SKM-1 (cell line): ENCODE data around the gene JMJD4.

Source experiments
- DNase-seq: peaks from one replicate; lab custom pipeline; 2025; ENCODE audit not compliant: unreplicated experiment; lab: John Stamatoyannopoulos, UW

The JMJD4 gene

DNA sequence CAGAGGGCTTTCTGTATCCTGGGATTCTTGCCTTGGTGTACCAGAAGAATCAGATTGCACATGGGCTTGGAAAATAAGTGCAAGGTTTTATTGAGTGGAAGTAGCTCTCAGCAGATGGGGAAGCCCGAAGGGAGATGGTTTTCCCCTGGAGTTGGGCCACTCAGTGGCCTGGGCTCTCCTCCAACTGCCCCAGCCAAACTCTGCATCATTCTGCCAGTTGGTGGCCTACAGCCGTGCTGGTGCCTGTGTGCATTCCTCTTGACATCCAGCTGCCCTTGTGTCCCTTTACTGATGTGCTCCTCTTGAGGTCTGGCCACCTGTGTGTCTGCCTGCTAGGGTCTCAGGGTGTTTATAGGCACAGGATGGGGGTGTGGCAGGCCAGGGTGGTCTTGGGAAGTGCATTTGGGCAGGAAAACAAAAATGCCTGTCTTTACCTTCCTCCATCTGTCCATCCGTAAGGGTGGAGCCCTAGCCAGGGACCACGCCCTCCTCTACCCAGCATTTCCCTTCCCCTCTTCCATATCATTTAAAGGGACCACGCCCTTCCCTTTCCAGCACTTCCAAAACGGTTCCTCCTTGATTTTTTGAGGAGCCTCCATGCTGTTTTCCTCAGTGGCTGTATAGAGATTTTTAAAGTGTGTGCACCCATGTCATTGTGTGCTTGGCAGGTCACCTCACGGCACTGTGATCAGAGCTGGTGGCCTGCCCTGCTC, 19.1 kb upstream of the JMJD4 start:
- no peak for DNase-seq

- no peak for DNase-seq
Measured at GRCh38 chr1:227749916-227750710, 15.0 kb upstream of the JMJD4 start.

DNA sequence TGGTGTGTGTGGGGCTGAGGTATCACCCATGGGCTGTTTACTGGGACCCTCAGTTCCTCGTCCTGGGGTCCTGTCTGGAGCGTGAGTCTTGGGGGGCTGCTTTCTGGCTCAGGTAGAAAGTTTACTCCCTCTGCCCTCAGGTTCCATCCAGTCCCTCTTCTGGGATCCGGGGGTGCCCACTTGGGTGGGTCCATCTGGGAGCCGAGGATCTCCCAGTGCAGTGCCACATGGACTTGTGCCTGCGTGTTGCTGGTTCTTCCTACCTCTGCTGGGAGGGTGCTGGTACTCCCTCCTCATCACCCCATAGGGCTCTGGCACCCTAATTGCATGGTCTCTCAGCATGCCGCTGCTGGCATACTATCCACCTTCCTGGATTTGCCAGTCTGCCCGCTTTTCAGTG, 14.1 kb upstream of the JMJD4 start:
- DNase-seq: no peak

- DNase-seq: no peak
Measured at GRCh38 chr1:227748496-227749182, 13.5 kb upstream of the JMJD4 start.

- no peak for DNase-seq
Measured at GRCh38 chr1:227747948-227748495, 12.9 kb upstream of the JMJD4 start.

DNA sequence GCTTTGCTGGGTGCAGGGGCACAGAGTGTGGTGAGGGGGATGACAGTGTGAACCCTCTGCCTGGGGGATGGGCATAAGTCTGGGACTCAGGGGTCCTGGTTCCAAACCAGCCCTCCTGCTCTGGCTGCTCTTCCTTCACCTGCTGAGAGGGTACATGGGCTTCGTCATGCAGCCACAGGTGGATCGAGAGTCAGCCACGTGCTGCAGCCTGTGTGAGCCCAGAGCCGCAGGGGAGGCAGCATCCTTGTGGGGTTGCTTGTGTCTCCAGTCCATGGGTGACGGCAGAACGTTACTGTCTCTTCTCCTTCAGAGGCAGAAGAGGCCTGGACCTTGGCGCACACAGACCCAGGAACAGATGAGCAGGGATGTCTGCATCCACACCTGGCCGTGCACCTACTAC, 12.3 kb upstream of the JMJD4 start:
- no peak for DNase-seq

- no peak for DNase-seq
Measured at GRCh38 chr1:227746676-227747075, 11.6 kb upstream of the JMJD4 start.

DNA sequence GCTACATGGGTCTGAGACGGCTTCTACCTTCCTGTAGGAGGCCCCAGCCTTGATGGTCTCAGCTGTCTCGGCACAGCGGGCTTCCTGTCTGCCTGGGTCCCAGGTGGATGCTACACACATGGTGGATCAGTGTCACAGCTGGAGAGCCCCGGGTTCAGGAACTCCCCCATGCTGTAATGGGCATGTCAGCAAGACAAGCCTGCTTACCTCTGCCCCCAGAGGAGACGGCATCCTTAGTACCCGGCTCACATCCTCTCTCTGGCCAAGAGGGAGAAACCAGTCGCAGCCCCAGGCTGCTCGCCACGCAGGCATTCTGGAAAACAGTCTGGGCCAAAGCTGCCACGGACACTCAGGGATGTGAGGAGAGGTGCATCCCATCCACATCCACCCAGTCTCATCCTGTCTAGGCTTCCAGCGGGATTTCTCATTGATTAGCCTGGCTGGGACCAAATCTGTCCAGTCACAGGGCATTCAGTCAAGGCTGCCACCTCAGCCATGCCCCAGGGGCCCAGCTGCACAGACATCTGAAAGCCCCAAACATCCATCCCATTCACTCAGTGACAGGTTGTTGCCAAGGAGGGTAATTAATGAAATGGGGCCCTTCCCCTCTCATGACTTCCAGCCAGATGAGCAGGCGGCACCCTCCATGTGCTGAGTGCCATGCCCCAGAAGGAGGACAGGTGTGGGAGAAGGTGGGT, 10.6 kb upstream of the JMJD4 start:
- no peak for DNase-seq

DNA sequence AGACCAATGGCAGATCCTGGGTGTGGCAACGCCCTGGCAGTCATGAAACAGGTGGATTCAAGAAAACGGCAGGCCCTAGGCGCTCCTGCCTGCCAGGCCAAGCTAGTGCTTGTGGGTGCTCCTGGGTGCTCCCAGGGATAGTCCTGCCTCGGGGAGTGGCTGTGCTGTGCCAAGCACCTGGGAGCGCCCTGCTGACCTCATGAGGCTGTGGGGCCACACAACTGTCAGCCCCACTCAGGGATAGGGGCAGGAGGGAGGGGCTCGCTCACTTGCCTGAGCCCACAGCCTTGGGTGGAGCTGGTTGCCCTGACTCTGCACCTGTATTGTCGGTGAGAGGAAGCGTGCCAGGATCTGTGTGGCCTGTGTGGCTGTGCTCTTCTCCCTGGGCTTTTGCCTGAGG, 9.6 kb upstream of the JMJD4 start:
- DNase-seq: no peak

DNA sequence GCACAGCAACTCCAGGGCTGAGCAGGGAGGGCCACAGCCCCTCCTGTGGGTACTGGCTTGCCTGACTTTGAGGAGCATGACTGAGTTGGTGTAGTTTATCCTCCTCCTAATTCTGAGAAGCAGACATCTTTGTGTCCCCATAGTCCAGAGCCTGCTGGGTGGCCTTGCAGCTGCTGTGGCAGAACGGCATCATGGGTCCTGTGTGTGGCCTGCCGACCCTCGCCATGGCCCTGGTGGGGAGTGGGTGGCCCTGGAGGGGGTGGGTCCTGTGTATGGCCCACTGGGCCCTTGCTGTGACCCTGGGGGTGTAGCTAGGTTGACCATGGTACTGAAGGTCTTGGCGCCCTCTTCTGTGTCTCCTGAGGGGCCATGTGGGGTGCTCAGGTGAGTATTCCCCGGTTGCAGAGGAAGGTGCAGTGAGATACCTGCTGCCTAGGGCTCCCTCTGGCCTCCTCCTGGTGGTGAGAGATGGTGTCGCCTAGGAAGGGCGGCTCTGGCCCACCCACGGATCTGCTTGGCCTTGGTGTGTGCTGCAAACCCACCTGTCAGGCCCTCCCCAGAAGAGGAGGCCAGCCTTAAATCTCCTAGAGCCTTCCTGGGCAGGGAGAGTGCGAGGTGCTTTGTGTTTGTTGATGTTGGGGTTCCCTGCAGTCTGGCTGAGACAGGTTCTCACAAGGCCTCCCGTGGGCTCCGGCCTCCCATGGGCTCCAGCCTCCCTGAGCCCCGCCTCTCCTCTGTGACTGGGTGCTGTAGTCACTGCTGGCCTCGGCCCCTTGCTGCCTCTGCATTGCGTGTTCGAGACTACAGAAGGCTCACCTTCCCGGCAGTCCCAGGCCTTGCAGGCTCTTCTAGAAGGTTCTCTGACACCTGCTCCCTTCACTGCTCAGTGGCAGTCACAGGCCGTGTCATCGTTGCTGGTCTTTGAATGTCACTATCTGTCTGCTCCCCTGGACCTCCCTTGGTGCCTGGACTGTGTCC, 7.9 kb upstream of the JMJD4 start:
- no peak for DNase-seq

DNA sequence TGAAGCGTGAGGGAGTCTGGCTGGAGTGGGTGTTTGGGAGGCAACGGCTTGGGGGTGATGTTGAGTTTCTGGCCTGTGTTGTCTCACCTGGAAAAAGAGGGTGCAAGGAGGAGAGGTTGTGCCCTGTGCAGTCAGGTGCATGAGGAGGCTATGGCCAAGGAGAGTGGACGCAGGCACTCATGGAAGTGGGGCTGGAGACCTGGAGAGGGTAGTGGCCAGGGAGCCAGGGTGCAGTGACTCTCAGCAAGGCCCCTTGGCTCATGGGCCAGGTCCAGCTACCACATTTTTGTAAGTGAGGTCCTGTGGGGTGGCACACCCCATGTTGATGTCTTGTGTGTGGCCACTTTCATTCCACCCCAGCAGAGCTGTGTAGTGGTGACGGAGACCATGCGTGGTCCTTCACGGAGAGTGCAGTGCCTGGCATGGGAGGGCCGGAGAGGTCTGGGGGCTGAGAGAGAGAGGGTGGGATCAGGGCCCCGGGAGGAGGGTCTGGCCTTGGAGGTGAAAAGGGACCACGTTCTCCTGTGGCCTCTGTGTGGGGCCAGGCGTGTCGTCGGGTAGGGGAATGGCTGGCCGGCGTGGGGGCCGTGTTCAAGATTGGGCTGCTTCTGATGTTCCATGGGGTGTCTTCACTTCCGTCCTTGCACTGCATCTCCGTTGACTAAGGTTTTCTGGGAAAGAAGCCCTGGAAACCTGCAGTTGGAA, 6.2 kb upstream of the JMJD4 start:
- DNase-seq: no peak

DNA sequence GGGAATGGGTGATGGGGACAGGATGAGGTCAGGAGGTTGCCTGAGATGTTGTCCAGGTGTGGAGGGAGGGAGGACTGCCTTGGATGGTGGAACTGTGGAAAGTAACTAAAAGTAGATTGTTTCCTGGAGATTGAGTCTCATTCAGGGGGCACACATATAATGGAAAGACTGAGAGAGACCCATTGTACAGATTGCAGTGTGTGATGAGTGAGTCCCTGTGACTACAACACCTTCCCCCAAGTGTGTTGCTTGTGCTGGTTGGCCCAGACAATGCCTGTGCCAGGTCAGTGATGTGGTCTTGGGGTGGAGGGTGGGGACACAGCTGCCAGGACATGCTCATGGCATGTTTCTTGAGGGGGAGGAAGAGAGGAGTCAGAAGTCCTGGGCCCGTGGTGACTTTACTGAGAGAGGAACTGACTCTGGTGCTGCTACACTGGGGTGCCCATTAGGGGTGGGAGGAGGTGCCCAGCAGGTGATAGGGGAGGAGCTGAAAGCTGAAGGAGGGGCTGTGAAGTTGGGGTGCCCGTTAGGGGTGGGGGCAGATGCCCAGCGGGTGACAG, 5.4 kb upstream of the JMJD4 start:
- no peak for DNase-seq

DNA sequence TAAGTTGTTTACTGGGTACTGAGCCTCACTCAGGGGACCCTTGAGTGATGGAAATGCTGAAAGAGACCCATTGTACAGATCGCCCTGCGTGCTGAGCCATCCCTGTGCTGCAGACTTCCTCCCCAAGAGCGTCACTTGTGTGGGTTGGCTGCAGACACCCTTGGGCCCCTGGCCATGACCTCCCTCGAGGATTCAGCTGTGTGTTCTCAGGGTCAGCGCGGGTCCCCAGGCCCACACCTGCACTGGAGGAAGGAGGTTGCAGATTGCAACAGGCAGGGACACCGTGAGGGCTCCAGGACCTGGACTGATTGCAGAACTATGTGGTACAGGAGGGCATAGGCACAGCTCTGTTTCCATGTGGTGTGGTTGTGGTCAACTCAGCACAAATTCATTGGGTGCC, 4.5 kb upstream of the JMJD4 start:
- no peak for DNase-seq

DNA sequence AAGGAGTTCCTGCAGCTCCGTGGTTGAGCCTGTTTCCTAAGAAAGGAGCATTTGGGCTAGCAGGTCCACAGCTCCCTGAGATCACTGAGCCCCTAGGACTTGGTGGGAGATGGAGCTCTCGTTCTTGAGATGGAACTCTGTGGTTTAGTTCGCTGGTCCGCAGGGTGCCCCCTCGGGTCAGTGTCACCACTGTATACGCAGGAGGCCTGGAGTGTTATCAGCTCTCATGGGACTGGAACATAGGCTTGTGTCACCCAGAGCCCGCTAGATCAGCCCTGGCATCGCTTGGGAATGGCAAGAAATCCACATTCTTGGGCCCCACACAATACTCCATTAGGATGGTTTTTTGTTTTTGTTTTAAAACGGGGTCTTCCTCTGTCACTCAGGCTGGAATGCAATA, 3.7 kb upstream of the JMJD4 start:
- no peak for DNase-seq

DNA sequence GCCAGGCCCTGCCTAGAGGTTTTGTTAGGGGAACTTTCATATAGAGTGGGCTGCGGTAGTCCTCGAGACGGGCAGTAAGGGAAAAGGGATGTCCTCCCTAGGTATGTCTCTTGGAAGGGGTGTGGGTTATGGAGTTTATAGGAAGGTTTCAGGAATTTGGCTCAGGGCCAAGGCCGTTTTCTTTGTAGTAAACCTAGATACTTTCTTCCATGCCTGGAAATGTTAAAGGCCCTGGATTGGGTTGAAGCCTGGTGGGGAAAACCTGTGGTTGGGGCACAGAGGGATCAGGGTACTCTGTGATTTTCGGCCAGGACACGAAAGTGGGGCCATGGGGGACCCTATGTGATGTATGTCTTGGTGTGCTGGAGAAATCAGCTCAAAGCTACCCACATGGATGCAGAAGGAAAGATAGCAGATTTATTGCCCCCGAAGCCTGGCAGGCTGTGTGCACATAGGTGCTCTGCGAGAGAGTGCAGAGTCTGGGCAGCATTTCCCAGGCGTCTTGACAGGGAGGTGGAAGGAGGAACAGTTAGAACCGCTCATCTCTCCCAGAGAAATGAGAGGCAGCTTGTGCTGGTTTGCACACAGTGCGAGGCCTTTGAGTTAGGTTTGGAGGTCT, 1.8 kb upstream of the JMJD4 start:
- DNase-seq: no peak

DNA sequence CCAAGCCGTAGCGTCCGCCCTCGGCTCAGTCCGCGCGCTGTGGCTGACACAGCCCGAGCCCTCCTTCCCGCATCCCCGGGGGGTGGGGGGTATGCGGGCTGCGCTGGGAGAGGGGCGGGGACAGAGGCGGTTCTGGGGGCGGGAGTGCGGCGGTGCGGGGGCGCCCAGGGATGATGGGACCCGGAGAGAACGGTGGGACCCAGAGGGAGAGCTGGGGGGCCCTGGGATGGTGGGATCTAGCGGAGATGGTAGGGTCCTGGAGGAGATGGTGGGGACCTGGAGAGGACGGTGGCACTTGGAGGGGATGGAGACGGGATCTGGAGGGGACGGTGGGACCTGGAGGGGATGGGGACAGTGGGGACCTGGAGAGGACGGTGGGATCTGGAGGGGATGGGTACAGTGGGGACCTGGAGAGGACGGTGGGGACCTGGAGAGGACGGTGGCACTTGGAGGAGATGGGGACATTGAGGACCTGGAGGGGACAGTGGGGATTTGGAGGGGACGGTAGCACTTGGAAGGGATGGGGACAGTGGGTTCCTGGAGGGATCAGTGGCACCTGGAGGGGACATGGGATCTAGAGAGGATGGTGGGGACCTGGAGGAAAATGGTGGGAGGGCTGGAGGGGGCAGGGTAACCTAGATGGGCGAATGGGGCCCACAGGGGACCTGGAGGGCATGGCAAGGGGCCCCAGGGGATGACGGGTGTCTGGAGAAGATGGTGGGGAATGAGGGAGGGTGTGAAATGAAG, 610 bp upstream of the JMJD4 start:
- no peak for DNase-seq

- no peak for DNase-seq
Measured at GRCh38 chr1:227734546-227734855, 601 bp downstream of the JMJD4 start.
